ENCODE data around the gene GRM5.

DNA sequence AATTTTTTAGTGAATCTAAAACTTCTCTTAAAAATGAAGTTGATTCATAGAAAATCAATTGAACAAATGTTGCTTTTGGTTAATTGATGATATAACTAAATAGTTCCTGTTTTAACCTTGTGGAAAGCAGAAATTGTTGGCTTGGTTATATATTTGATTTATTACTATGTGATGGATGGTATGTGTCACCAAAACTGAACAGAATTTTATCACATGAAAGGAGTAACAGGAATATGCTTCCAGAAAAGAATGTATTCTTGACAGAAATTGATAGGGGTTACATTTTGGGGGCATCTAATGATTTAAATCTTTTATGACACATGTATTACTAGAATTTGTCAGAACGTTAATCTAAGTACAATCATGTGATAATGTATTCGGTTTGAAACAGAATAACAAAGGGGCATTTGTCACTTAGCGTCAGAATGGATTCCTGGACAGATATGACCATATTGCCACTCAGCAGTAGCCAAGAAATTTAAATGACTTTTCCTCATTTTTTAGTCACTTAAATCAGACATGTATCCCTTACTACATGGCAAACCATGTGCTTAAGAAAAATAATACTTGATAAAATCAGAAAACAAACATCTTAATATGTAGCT is 295.2 kb downstream of the GRM5 start:
- no peak for TF ChIP-seq POLR2A (IDR thresholded peaks at IDR 0.05)
- TF ChIP-seq, protein P1, sequence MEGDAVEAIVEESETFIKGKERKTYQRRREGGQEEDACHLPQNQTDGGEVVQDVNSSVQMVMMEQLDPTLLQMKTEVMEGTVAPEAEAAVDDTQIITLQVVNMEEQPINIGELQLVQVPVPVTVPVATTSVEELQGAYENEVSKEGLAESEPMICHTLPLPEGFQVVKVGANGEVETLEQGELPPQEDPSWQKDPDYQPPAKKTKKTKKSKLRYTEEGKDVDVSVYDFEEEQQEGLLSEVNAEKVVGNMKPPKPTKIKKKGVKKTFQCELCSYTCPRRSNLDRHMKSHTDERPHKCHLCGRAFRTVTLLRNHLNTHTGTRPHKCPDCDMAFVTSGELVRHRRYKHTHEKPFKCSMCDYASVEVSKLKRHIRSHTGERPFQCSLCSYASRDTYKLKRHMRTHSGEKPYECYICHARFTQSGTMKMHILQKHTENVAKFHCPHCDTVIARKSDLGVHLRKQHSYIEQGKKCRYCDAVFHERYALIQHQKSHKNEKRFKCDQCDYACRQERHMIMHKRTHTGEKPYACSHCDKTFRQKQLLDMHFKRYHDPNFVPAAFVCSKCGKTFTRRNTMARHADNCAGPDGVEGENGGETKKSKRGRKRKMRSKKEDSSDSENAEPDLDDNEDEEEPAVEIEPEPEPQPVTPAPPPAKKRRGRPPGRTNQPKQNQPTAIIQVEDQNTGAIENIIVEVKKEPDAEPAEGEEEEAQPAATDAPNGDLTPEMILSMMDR (IDR thresholded peaks at IDR 0.05), result no peak

All from thyroid gland (tissue), 4 donors.